Fibroblast of pulmonary artery (primary cell): ENCODE results near the gene C11orf21.
"Not testable (repeated sequence)": the region's sequence is repeated elsewhere in the genome, so short reads cannot be mapped to it uniquely, and the experiment has no call there.

ENCODE experiments used
- DNase-seq: peaks from one replicate; pipeline ENCODE4 v3.0.0-alpha.2; 2010; ENCODE audit warnings: low read depth
- H3K4me3 ChIP-seq: replicated peaks from 2 replicates; pipeline ENCODE4 v1.5.1; 2011; ENCODE audit warnings: low read depth, mild to moderate bottlenecking, control low read depth, low read length, moderate library complexity
- TF ChIP-seq, protein P1 (sequence below): IDR thresholded peaks from 2 replicates; pipeline ENCODE4 v1.5.1; 2011; ENCODE audit warnings: mild to moderate bottlenecking, control low read depth, low read length, inconsistent platforms; ENCODE audit errors: missing control alignments

The C11orf21 gene

DNA sequence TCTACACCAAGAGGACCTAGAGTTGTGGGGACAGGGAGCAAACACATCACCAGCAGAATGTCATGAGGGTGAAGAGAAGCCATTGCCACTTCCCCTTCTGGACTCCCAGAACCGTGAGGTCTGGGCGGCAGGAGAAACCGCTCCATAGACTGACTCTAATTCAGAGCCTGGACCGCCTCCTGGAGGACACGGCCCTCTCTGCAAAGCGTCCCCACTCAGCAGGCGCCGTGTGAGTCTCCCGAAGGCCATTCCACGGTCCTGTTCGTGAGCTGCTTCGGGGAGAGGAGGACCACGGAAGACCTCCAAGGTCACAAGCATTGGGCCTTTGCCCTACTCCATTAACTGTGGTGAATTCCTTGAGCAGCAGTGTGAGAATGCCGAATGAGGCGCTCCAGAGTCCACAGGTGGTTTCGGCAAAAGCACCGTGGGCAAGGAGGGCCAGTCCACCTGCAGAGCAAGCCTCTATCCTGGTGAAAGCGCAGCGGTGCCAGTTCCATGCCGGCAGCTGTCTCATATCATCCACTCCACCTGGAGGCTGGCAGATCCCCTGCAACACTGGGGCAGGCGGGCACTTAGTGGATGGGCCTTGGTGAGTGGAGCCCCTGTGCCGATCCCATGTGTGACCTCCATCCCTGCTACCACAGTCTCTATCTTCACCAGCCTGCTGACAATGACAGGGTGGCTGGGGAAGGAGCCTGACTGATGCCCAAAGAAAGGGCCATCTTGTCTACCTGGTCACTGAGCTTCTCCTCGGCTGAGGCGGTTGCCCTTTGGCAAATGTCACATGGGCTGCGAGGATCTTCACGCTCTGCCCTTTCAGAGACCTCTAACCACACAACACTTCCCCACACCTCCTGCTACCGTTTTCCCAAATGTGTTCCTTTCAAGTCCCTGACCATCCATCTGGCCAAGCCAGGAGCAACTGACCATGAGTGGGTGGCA is 7.5 kb downstream of the C11orf21 start:
- TF ChIP-seq, protein P1, sequence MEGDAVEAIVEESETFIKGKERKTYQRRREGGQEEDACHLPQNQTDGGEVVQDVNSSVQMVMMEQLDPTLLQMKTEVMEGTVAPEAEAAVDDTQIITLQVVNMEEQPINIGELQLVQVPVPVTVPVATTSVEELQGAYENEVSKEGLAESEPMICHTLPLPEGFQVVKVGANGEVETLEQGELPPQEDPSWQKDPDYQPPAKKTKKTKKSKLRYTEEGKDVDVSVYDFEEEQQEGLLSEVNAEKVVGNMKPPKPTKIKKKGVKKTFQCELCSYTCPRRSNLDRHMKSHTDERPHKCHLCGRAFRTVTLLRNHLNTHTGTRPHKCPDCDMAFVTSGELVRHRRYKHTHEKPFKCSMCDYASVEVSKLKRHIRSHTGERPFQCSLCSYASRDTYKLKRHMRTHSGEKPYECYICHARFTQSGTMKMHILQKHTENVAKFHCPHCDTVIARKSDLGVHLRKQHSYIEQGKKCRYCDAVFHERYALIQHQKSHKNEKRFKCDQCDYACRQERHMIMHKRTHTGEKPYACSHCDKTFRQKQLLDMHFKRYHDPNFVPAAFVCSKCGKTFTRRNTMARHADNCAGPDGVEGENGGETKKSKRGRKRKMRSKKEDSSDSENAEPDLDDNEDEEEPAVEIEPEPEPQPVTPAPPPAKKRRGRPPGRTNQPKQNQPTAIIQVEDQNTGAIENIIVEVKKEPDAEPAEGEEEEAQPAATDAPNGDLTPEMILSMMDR: no peak
- no peak for DNase-seq

DNA sequence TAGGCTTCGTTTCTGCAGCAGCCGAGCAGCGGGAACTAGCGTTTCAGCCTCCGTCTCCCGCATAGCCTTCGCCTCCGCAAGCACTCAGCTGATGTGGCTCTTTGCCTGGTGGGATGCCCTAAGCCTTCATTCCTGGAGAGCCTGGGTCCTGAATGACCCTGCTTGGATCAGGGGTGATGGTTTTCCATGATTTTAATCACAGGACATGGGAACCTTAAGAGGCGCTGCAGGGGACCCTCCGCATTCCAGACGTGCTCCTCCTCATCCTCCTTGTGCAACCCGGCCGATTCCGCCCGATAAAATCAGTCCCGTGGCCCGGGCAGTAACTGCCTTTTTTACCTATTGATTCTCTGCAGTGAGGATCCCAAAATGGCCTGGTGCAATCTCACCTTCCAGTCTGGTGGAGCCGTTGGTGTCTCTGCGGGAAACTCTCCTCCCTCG is 8.2 kb downstream of the C11orf21 start:
- TF ChIP-seq, protein P1: no peak
- H3K4me3 ChIP-seq: no peak overlapping the region
- no peak for DNase-seq

More for the DNA sequence above, 7.5 kb downstream of the C11orf21 start:
- H3K4me3 ChIP-seq: no peak overlapping the region

DNA sequence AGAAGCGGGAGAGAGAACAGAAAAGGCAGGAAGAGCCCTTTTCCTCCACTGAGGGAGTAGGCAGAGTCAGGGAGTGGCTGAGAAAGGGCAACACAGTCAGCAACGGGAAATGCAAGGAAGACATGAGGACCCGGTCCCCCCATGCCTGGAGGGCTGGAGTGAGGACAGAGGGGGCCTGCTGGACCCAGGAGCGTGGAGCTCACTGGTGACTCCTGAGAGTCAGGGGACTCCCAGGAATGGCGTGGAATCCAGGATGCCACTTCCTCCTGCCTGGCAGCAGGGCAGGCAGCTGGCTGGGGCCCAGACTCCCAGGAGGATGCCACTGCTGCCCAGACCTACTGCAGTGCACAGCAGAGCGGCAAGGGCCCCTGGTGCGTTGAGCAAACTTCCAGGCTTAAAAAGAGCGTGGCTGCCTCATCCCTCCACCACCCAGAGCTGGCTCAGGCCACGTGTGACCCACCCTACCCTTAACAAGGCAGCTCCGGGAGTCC is 11.3 kb downstream of the C11orf21 start:
- no peak for DNase-seq
- TF ChIP-seq, protein P1: no peak

DNA sequence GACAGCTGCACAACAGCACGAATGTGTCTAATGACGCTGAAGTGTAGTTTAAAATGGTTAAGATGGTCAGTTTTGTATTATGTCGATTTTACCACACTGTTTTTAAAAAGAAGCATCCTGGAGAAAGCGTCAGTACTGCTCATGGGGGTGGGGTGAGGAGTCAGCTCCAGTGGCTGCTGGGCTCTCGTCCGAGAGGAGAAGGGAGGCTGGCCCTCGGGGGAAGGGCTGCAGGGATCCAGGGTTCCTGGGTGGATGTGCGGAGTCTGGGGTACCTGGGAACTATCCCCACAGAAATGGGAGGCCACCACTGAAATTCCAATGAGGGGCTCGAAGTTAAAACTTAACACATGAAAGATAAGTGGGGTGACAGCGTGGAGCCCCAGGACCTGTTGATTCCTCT is 11.9 kb downstream of the C11orf21 start:
- H3K4me3 ChIP-seq: no peak overlapping the region
- no peak for DNase-seq
- TF ChIP-seq, protein P1: no peak

More for the DNA sequence above, 11.3 kb downstream of the C11orf21 start:
- no peak overlapping the region for H3K4me3 ChIP-seq

DNA sequence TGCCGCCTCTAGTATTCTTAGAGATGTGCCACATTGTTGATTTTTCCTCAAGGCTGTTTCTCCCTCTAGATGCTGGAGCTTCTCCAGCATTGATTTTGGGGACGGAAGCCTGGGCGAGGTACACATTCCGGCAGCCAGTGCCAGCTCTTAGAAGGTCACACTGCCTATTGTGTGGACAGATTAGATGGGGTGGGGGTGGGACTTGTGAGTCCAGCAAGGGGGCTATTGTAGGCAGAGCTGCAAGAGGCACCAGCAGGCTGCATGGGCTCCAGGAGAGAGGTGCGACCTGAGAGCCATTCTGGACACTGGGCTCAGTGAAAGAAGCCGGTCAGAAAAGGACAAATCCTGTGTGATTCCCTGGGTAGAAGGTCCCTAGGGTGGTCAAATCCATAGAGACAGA is 12.4 kb downstream of the C11orf21 start:
- H3K4me3 ChIP-seq: no peak overlapping the region
- TF ChIP-seq, protein P1: no peak

DNA sequence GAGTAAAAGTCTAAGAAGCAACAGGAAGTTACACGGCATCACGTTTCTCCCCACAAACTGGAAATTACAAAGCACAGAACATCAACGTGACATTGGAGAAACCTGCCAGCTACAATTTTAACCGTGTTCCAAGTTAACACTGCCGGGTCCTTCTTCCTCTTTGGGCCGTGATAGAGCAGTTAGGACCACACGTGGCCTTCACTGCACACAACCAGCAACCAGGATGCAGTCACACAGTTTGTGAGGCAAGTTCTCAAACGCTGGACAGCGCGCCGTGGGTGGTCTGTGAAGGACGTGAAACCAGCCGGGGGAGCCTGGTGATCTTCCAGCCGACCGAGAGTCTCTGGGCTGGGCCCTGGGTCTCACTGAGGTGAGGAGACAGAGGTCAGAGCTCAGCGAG is 14.6 kb downstream of the C11orf21 start:
- TF ChIP-seq, protein P1: no peak
- DNase-seq: no peak
- no peak overlapping the region for H3K4me3 ChIP-seq

More for the DNA sequence above, 12.4 kb downstream of the C11orf21 start:
- no peak for DNase-seq

DNA sequence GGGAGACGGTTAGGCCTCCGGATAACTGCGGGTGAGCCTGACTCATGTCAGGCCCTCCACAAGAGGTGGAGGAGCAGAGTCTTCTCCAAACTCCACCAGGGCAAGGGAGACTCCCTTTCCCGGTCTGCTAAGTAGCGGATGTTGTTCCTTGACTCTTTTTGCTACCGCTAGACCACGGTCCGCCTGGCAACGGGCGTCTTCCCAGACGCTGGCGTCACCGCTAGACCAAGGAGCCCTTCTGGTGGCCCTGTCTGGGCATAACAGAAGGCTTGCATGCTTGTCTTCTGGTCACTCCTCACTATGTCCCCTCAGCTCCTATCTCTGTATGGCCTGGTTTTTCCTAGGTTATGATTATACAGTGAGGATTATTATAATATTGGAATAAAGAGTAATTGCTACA is 15.4 kb downstream of the C11orf21 start:
- DNase-seq: not testable (repeated sequence)

More for the DNA sequence above, 15.4 kb downstream of the C11orf21 start:
- H3K4me3 ChIP-seq: not testable (repeated sequence)
